Stimulated activated naive CD4-positive, alpha-beta T cell treated with Interleukin-2 at 50 U/mL for 16 hours (primary cell): ENCODE results near the gene CLEC16A.

Experiments used
- DNase-seq: peaks from one replicate; lab custom pipeline; 2025; lab: John Stamatoyannopoulos, UW

CLEC16A gene

DNA sequence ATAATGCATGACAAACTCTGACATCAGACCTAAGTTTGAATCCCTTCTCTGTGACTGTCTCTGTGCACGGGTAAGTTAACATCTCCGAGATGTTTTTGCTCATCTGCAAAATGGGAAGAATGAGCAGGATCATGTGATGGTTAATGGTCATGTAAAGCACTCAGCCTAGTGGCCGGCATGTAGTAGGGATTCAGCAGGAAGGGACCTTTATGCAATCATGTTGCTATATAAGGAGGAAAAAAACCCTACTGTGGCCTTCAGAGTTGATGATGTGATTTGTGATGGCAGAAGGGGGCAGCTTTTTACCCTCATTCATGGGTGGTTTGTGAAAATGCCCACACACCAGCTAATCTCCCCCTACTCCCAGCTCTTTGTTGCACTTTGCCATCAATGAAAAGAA, 24.1 kb downstream of the CLEC16A start:
- DNase-seq = no peak

DNA sequence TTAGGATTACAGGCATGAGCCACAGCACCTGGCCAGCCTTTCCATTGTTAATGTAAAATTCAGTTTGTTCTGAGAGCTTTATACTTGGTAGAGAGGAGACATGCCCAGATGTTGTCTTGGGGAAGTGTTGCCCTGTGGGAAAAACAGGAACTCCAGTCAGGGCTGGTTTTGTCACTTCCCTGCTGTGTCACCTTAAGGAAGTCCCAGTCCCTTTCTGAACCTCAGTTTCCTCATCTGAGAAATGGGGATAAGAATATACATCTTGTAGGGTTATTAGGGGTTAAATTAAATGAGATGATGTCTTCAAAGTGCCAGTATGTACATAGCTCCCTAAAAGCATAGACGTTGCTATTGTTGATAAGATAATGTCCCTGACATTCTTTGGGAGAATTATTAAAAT, 25.3 kb downstream of the CLEC16A start:
- no peak for DNase-seq

DNA sequence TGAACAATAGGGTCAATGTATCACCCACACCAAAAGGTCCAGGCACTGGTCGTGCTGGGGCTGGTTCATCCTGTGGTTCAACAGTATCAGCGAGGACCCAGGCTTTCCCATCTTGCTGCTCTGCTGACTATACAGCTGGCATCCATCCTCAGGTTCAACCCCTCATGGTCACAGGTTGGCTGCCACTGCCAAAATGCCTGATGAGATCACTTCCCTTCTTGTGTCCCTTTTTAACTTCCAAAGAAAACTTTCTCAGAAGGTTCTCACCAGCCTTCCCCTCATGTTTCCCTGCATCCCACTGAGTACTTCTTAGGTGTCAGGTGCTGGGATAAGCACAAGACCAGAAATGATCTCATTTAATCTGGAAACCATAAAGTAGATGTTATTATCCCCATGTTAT, 25.7 kb downstream of the CLEC16A start:
- no peak for DNase-seq

DNA sequence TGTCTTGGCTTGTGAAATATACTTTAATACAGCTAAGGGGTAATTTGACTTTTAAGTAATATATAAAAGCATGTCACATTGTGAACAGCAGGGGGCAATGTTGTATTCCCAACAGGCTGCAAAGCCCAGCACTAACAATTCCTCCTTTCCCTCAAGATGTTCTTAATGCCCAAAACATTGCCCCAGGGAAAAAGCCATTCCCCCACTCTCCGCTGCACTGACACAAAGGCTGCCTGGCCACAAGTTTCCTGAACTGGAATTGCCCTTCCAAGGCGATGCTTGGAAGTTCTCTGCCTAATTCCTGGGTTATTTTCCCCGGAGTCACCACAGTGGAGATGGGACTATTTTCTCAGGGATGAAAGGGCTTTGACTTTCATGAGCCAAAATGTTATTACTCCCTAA, 27.2 kb downstream of the CLEC16A start:
- DNase-seq = no peak

DNA sequence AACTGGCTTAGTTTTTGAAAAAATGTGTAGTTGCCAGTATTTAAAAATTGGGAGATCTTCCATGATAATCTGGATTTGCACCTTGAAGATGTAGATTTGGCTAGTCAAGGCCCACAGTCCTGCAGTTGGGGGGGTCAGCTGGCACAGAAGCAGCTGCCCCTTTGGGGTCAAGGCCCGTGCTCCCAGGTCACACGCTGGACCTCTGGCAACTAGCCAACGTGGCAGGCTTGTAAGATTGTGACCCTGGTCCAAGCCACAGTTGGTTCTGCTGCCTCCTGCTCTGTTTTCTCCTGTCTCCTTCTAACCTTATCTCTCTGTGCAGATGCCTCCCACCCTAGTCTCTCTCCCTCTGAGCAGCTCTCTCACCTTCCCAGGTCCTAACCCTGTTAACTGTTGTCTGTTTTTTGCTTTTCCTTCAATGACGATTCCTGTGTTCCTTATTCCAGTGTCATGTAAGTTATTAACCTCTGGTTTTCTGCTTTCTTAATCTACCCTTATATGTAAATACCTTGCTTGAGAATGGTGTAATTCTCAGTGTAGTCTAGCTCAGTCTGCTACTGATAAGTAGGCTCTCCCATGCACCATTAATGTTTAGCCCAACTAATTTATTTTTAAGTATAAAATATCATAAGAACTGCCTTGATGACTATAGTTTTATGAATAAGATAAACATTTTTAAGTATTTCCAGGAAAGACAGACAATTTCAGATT, 27.9 kb downstream of the CLEC16A start:
- no peak for DNase-seq

DNA sequence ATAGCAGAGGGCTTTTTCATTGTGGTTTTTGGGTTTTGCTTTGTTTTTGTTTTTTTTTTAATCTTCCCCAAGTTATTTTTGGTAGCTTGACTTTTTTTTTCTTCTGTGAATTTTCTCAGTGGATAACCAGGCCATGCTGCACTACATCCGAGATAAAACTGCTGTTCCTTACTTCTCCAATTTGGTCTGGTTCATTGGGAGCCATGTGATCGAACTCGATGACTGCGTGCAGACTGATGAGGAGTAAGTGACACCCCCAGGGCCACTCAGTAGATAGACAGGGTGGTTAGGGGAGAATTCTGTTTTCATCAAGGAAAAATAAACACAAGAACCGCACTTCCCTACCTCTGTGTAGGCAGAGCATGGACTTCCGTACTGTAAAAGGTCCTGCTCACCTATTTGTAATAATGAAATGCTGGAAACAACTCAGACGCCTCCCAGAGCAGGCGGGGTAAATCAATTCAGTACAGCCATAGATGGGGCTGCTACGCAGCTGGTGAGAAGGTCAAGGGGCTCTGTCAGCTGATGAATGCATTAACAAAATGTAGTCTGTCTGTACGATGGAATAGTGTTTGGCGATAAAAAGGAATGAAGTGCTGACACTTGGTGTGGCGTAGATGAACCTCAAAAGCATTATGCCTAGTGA, 28.6 kb downstream of the CLEC16A start:
- DNase-seq = no peak

DNA sequence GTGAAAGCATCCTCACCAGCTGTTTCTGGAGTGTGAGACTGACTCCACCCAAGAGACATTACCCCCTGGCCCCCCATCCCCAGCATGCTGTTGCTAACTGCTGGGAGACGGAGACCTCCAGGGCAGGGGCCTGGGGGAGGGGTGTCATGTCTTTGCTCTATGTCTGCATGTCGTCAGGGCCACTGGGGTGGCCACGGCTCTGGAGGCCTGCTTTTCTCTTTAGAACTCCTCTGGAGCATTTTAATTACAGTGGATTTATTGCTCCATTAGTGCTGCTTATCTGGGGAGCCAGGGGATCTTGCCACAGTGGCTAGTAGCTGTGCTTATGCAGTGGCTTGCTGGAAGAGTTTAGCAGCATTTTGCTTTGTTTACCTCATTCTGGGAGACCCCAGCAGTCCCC, 32.3 kb downstream of the CLEC16A start:
- no peak for DNase-seq

DNA sequence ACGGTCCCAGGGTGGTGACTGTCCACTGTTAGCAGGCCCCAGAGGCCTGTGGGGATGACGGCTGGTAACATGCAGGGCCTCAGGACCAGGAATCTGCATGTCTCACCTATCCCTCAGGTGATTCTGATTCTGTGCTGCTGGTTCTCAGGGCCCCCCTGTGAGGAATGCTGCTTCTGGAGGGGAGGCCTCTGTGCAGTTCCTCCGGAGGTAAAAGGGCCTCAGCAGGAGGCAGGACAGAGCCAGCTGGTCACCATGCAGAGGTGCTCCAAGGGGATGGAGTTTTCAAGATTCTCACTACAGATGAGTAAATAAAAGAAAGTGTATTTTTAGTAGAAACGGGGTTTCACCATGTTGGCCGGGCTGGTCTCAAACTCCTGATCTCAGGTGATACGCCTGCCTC, 33.8 kb downstream of the CLEC16A start:
- no peak for DNase-seq

DNA sequence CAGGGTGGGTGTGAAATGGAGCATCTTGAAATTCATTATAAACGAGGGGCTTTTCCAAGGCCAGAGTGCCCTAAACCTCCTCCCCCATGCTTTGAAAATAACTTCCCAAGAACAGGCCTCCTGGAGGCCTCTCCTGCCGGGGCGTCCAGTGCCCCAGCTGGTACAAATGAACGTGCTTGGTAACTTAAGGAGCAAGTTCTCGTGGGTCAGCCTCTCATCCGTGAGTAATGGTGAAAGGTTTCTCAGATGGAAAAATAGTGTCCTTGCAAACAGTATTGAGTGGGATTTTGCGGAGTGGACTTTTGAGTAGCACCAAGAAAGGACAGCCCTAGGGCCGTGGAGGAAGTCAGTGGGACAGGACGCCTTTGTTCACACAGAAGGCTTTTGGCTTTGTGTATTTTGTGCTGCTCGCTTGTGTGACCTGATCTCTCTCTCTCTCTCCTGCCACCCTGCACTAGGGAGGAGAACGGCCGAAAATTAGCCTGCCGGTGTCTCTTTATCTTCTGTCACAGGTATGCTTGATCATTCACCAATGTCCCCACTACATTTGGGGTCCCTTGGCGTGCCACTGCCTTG, 34.6 kb downstream of the CLEC16A start:
- DNase-seq = no peak

DNA sequence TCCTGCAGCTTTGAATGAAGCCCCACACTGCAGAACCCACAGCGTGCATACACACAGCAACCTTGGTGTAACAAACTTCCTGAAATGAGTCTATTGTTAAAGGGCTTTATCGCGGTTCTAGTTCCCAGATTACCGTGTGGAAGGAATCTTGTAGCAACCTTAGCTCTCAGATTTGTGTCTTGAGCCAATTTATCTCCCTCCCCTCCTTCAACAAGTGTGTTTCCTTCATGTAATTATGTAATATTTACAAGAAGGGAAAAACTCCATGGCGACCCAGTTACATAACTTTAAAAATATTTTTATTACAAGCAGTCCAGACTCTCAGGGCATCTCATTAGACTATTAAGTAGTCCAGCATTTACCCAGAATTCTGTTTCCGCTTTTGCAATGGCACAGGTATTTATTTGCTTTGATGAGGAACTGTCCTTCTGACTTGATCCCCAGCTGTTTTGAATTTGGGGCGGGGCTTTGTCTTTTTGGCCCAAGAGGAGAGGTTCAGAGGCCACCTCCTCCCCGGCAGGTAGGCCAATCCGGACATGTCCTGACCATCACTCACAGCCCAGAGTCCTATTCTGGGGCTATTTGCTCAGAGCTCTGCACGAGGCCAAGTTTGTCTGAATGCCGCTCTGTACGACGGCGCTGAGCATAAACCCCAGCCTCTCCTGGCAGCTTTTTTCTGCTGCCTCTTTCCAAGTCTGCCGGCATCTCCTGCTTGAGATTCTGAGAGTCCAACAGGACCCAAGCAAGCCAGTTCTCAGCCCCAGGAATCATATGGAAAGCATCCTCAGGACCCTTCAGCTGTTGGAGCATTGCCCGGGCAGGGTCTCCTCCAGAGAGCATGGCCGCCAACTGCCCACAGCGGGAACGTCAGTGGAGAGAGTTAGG, 35.6 kb downstream of the CLEC16A start:
- no peak for DNase-seq

DNA sequence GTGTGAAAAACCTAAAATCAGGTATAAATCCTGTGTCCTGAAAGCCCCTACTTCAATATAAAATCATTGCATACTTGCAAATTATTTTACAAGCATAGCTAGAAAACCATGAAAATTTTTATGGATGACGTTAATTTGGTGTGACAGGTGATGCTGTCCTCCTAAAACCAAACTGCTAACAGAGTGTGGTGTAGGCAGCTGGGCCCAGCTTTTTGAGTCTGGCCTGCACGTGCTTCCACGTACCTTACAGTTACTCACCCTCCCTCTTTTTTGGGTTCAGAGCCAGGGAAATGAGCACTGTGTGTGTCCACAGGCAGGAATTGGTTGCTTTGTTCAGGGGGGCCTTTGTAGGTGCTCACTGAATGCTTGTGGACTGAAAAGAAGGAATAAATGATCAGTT, 36.4 kb downstream of the CLEC16A start:
- no peak for DNase-seq

DNA sequence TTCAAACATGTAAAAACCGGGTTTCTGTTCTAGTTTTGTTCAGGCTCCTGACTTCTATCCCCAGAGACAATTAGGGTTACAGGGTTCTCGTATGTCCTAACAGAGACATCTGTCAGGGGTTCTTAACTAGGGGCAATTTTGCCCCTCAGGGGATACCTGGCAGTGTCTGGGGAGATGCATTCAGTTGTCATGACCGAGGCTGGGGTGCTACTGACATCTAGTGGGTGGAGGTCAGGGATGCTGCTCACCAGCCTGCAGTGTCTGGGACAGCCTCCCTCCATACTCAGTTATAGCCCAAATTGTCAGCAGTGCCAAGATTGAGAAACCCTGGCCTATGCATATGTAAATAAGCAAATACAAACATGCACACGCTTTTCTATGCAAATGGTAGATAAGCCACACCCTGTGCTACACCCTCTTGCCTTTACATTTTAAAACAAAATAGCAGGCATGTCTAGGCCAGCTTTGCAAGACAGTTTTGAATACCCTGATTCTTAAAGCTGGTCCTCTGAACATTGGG, 37.4 kb downstream of the CLEC16A start:
- peak; percentile 18 for DNase-seq

DNA sequence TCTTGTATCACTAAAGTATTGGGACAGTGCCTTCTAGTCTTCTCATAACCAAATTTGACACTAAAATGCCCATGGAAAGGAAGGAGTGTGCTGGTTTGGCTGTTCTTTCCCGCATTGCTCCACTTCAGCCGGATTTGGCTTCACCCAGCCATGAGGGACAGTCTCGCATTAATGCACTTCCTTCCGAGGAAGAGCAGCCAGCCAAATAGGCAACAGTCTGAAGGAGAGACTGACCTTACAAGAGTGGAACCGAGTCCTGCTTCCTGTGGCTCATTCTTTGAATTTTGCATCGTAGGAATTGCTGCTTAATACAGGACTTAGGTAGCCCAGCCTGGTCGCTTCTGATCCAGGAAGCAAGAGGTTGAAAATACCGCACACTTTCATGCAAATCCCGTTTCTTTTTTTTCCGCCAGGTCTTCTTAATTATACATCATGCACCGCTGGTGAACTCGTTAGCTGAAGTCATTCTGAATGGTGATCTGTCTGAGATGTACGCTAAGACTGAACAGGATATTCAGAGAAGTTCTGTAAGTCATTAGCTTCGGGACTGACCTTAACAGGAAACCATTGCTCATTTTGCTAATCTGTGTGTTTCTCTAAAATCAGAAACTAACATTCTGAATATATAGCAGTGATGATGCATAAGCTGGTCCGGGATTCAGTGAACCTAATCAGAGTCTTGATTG, 38.2 kb downstream of the CLEC16A start:
- no peak for DNase-seq

DNA sequence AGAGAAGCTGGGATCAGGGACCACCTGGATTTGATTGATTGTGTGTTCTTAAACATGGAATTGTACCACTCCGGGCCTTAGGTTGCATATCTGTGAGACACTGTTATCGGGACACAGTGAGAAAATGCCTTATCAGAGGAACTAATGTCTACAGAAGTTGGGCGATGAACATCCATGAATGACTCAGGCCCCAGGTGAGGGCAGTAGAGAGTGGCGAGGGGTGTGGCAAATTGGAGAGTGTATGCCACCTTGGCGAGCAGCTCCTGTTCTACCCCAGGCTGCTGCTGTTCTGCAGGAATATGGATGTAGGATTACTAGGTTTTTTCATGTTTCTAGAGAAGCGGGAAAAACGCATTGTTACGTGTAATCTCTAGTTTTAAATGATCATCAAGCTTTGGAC, 38.8 kb downstream of the CLEC16A start:
- no peak for DNase-seq

DNA sequence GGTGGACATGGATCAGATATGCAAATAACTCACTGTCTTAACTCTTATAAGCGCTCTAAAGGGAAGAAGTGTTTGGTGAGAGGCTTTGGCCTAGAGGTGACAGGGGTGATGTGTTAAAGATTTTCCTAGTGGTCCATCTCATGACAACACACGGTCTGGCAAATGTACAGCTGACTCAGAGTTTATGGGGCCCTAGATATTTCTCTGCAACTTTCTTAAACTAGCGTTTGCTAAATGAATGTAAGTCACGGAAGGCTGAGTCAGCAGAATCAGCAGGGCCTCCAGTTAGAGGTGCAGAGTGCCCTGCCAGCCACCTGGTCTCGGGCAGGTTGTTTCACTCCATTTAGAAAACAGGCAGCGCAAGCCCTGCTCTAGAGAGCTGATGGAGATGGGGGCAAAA, 40.1 kb downstream of the CLEC16A start:
- DNase-seq = no peak

DNA sequence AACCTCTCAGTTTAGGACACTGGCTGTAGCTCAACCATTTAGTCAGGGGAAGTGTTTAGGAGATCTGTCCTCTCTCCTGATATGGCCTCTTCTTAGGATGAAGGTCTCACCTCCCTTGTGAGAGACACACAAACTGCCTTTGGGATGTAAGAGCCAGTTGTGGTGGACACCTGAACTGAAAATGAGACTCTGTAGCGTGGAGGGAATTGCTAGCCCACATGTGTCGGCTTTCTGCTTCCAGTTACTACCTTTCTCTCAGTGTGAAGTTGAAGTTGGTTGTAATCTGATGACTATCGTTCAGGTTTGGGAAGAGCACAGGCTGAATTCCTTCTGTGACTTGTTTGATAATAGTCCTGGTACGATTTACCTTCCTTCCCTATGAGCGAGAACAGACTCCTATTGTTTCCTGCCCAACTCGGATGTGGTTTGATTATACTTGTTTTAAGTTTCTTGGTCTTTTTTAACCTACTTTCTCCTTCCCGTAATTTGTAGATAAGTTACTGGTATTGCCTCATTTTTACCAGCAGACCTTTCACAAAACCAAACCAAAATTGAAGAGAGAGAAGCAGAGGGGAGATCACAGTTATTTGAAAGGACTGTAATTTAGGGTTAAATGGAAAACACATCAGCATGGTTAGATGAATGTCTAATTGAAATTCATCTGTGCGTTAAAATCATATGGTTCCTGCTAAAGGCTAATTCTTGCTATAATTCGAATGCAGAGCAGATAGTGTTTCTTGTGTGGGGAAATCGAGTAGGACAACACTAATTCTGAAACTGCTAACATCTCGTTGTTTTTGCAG, 43.2 kb downstream of the CLEC16A start:
- no peak for DNase-seq

DNA sequence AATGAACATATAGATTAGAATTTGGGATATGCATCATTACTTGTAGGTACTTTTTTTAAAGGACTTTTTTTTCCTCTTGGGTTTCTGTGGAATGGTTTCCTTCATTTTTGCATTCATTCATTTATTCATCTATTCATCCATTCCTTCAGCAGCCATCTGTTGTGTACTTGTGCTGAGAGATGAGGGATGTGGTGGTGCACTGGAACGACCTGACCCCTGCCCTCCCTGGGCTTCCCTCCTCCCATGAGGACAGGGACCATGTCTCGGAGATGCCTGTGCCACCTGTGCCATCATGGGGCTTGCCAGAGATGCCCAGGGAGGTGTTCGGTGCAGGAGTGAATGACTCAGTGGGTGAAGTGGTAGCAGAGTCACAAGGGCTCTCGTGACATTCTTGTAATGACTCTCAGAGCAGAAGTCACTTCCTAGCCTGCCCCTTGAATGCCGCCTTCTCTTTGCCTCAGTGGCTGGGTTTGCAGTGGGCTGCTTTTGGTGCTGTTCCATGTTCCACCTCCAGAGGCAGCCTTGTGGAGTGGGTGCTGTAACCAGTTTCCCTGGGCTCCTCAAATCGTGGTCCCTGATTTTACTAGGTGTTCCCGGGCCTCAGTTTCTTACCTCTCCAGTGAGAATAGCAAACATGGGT, 43.9 kb downstream of the CLEC16A start:
- DNase-seq = peak; percentile 62

DNA sequence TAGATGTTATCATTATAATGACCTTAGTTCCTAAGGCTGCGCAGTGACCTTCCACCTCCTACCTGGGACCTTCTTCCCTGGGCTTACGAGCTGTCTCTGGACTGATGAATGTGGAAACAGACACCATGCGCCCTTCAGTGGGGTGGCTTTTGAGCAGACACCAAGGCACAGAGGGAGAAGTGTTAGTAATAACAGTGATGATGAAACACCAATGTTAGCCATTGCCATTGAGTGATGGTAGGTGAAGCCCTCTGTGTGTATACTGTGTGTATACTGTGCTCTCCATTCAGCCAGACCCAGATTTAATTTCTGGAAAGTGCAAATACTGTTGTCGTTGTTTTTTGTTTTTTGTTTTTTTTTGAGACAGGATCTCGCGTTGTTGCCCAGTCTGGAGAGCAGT, 44.5 kb downstream of the CLEC16A start:
- no peak for DNase-seq

DNA sequence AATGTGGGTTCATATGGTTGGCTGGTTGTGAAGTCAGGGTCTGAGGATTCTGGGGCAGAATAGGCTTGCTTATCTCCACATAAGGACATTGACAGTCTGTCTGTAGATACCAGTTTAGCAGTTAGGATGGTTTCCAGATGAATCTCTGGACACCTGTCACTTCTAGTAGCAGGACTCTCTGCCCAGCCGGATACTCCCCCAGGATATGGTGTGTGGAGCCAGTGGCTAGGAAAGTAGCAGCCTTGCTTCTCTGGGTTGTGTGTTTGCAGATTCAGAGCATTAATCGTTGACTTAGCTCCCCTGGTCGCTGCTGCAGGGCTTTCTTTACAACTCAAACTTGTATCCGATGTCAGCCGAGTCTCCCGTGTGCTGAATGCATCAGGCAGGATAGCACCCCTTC, 45.2 kb downstream of the CLEC16A start:
- DNase-seq = no peak

DNA sequence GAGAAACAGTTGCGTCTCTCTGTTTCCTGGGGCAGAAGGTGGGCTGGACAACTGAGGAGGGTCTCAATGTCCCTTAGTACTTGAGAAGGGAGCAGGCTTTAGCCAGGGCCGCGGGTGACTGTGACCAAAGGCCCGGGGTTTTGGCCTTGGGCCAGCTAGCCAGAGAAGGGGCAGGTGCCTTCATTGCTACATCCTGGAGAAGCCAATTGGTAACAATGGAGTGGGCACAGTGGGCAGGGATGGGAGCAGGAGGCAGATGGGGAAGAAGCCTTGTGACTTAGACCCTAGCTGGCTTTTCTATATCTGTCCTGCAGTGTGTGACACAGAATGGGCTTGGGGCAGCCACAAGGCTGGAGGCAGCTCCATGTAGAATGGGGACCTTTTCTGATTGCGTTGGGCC, 46.0 kb downstream of the CLEC16A start:
- no peak for DNase-seq

DNA sequence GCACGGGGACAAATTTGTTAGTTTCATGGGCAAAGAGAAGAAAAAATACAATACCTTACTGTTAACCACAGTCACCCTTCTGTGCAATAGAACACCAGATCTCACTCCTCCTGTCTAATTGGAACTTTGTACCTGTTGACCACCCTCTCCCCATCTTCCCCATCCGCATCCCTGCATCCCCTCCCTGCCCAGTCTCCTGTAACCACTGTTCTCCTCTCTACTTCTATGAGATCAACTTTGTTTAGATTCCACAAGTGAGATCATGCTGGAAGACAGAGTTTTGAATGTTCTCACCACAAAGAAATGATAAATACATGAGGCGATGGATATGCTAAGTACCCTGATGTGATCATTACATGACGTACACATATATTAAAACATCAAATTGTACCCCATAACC, 47.7 kb downstream of the CLEC16A start:
- no peak for DNase-seq
